PFSK-1 (cell line): ENCODE measurements around the gene PM20D2.

Experiments used
- SIN3A ChIP-seq: IDR thresholded peaks from 2 replicates; pipeline ENCODE4 v1.6.1; 2012; ENCODE audit warnings: mild to moderate bottlenecking, low read length, moderate library complexity, borderline replicate concordance; ENCODE audit not compliant: insufficient read depth
- TAF1 ChIP-seq: IDR thresholded peaks from 2 replicates; pipeline ENCODE4 v1.6.1; 2012; ENCODE audit warnings: low read length, control low read depth, borderline replicate concordance; ENCODE audit not compliant: insufficient read depth

DNA sequence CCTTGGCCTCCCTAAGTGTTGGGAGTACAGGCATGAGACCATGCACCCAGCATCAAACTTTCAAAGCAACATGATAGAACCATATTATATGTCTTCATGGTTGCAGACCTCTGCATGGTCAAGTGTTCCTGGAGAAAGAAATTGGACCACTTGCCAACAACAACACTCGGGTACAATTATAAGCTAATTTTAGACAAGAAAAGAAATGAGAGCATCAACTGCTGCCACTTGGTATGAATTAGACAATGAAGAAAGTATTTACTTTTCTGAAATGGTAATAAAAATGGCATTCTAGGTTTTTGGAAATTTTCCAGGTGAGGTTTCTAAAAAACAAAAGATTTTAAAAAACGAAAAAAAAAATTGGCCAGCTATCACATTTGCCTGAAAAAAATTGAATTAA, 7.7 kb upstream of the PM20D2 start:
- TF ChIP-seq SIN3A = no peak
- TF ChIP-seq TAF1 = no peak
